HepG2 (cell line): ENCODE results near the gene RABEP2. TPM values are rescaled to one million over a fixed set of nuclear protein-coding genes. Genes with fewer than 3 reads are reported as not detected.

Experiments
- AGO2 ChIP-seq: fragments of 200-400 bp; formaldehyde crosslinking; optimal IDR thresholded peaks from 2 replicates; pipeline ENCODE3; 2017; ENCODE audit warnings: mild to moderate bottlenecking, low read depth, low read length, moderate library complexity
- ATRX ChIP-seq: sonication (generic); formaldehyde crosslinking; IDR thresholded peaks from 2 replicates; pipeline ENCODE4 v1.4.0; 2020; ENCODE audit warnings: missing genetic modification reagents, borderline replicate concordance
- DR1 ChIP-seq: sonication (generic); formaldehyde crosslinking; IDR thresholded peaks from 2 replicates; pipeline ENCODE4 v1.8.0; 2021; ENCODE audit warnings: mild to moderate bottlenecking, missing genetic modification reagents, inconsistent platforms
- GATAD2A ChIP-seq: IDR thresholded peaks from 2 replicates; pipeline ENCODE4 v1.6.1; 2016
- IRF9 ChIP-seq: sonication (generic); formaldehyde crosslinking; IDR thresholded peaks from 2 replicates; pipeline ENCODE4 v1.8.0; 2022; ENCODE audit warnings: missing genetic modification reagents, mild to moderate bottlenecking, borderline replicate concordance
- MBNL3 ChIP-seq: fragments of 250-450 bp; sonication (Bioruptor Pico); conservative IDR thresholded peaks from 2 replicates; pipeline ENCODE4 v1.8.0; 2022; ENCODE audit warnings: mild to moderate bottlenecking, inconsistent platforms
- MTF2 ChIP-seq: sonication (generic); formaldehyde crosslinking; IDR thresholded peaks from 2 replicates; pipeline ENCODE4 v1.5.0; 2020; ENCODE audit warnings: missing genetic modification reagents, borderline replicate concordance
- MXD1 ChIP-seq: sonication (generic); formaldehyde crosslinking; IDR thresholded peaks from 2 replicates; pipeline ENCODE4 v1.4.0; 2020; ENCODE audit warnings: mild to moderate bottlenecking, missing genetic modification reagents
- NPAS2 ChIP-seq: sonication (generic); formaldehyde crosslinking; IDR thresholded peaks from 2 replicates; pipeline ENCODE4 v1.8.0; 2022; ENCODE audit warnings: mild to moderate bottlenecking, missing genetic modification reagents, borderline replicate concordance
- POLR2A ChIP-seq, 2 experiments: IDR thresholded peaks; 2 replicates each; pipeline ENCODE4 v1.6.1; 2011; ENCODE audit warnings: low read depth in 2 of 2, low read length in 2 of 2, mild to moderate bottlenecking in 1 of 2, moderate library complexity in 1 of 2; ENCODE audit not compliant: insufficient read depth in 1 of 2
- REPIN1 ChIP-seq: sonication (generic); formaldehyde crosslinking; IDR thresholded peaks from 2 replicates; pipeline ENCODE4 v1.8.0; 2022; ENCODE audit warnings: missing genetic modification reagents, low read depth, mild to moderate bottlenecking, borderline replicate concordance
- SAFB2 ChIP-seq: sonication (generic); formaldehyde crosslinking; IDR thresholded peaks from 2 replicates; pipeline ENCODE4 v1.5.1; 2020; ENCODE audit warnings: missing genetic modification reagents, low read depth, mild to moderate bottlenecking, borderline replicate concordance
- THRA ChIP-seq: sonication (generic); formaldehyde crosslinking; IDR thresholded peaks from 2 replicates; pipeline ENCODE4 v1.4.0; 2020; ENCODE audit warnings: missing genetic modification reagents, borderline replicate concordance
- TIGD3 ChIP-seq: sonication (generic); formaldehyde crosslinking; IDR thresholded peaks from 2 replicates; pipeline ENCODE4 v1.5.1; 2020; ENCODE audit warnings: mild to moderate bottlenecking, missing genetic modification reagents, borderline replicate concordance
- YY1 ChIP-seq: IDR thresholded peaks from 2 replicates; pipeline ENCODE4 v1.6.1; 2011; ENCODE audit warnings: low read length, low read depth, moderate library complexity, mild to moderate bottlenecking; ENCODE audit not compliant: insufficient read depth, insufficient replicate concordance
- ZNF18 ChIP-seq: sonication (generic); formaldehyde crosslinking; IDR thresholded peaks from 2 replicates; pipeline ENCODE4 v1.8.0; 2022; ENCODE audit warnings: mild to moderate bottlenecking, missing genetic modification reagents; ENCODE audit not compliant: insufficient replicate concordance
- ZNF414 ChIP-seq: sonication (generic); formaldehyde crosslinking; IDR thresholded peaks from 2 replicates; pipeline ENCODE4 v1.5.0; 2020; ENCODE audit warnings: missing genetic modification reagents
- ZNF503 ChIP-seq: sonication (generic); formaldehyde crosslinking; IDR thresholded peaks from 2 replicates; pipeline ENCODE4 v1.4.0; 2020; ENCODE audit warnings: missing genetic modification reagents
- ZNF7 ChIP-seq: IDR thresholded peaks from 2 replicates; pipeline ENCODE4 v1.6.1; 2016; ENCODE audit warnings: missing biosample characterization, missing genetic modification reagents
- ZNF768 ChIP-seq: sonication (generic); formaldehyde crosslinking; IDR thresholded peaks from 2 replicates; pipeline ENCODE4 v1.4.0; 2020; ENCODE audit warnings: missing genetic modification reagents
- polyA plus RNA-seq, 8 experiments: library from polyadenylated mRNA; depleted of rRNA in 3 of 8; stranded (reverse) in 7 of 8; unstranded in 1 of 8; fragments of >200 nt; fragmentation: Illumina TruSeq in 4 of 8; extraction: Trizol in 4 of 8; gene quantifications; 2 replicates each; pipeline versions ENCODE4 v1.2.1 to v1.2.3, GENCODE V29; 2011 to 2016; ENCODE audit warnings: low read depth in 4 of 8, missing spikeins in 1 of 8, mixed read lengths in 1 of 8; ENCODE audit not compliant: insufficient read depth in 1 of 8
- total RNA-seq, 5 experiments: library from RNA; depleted of rRNA; stranded (reverse); fragments of >200 nt; fragmentation: Illumina TruSeq; extraction: Trizol; gene quantifications; 2 replicates each; pipeline ENCODE4 v1.2.3, GENCODE V29; 2016; ENCODE audit warnings: low read depth in 1 of 5

RABEP2 gene
- total and polyA plus RNA-seq, 2 of the 13 experiments (the other 11 are each of a cell fraction or from before 2014, with no cell fraction given): 10.8 to 18.4 TPM

GRCh38 chr16:28924762-28925385 is at the start of gene RABEP2 (continued):
- 0 out of 2 replicates have a peak, but pooled peaks have one; percentile 53 for TF ChIP-seq ZNF503 (CRISPR knock-in tag)
- no peak for TF ChIP-seq ZNF18 (CRISPR knock-in tag)
- peak; percentile 81; the same call in 1 of the 2 replicates for TF ChIP-seq ZNF414 (CRISPR knock-in tag)
- no peak; a peak in 1 of 4 replicates for TF ChIP-seq POLR2A (IDR thresholded peaks at IDR 0.05; ENCODE audit: insufficient read depth in 1 of 2, low read depth in 2 of 2, low read length in 2 of 2)
- no peak for TF ChIP-seq ZNF7
- peak; percentile 63 for TF ChIP-seq IRF9 (CRISPR knock-in tag)
- TF ChIP-seq MXD1 (CRISPR knock-in tag): no peak
- TF ChIP-seq REPIN1 (CRISPR knock-in tag): no peak; the same call in 1 of the 2 replicates
- TF ChIP-seq GATAD2A (CRISPR knock-in tag): no peak
- no peak for TF ChIP-seq MTF2 (CRISPR knock-in tag)
- TF ChIP-seq NPAS2 (CRISPR knock-in tag): no peak
- no peak for TF ChIP-seq THRA
- no peak; the same call in 1 of the 2 replicates for TF ChIP-seq DR1 (CRISPR knock-in tag)
- TF ChIP-seq TIGD3 (CRISPR knock-in tag): no peak
- TF ChIP-seq YY1: peak; percentile 89
- TF ChIP-seq ZNF768 (CRISPR knock-in tag): no peak
- no peak for TF ChIP-seq MBNL3 (CRISPR knock-in tag)
- peak; percentile 63; the same call in 1 of the 2 replicates for TF ChIP-seq SAFB2 (CRISPR knock-in tag)
- TF ChIP-seq ATRX (CRISPR knock-in tag): no peak
- TF ChIP-seq AGO2: no peak
